ENCODE data around the gene TUBG1.
"Not testable (repeated sequence)": the region's sequence is repeated elsewhere in the genome, so short reads cannot be mapped to it uniquely, and the experiment has no call there.

Gene TUBG1

DNA sequence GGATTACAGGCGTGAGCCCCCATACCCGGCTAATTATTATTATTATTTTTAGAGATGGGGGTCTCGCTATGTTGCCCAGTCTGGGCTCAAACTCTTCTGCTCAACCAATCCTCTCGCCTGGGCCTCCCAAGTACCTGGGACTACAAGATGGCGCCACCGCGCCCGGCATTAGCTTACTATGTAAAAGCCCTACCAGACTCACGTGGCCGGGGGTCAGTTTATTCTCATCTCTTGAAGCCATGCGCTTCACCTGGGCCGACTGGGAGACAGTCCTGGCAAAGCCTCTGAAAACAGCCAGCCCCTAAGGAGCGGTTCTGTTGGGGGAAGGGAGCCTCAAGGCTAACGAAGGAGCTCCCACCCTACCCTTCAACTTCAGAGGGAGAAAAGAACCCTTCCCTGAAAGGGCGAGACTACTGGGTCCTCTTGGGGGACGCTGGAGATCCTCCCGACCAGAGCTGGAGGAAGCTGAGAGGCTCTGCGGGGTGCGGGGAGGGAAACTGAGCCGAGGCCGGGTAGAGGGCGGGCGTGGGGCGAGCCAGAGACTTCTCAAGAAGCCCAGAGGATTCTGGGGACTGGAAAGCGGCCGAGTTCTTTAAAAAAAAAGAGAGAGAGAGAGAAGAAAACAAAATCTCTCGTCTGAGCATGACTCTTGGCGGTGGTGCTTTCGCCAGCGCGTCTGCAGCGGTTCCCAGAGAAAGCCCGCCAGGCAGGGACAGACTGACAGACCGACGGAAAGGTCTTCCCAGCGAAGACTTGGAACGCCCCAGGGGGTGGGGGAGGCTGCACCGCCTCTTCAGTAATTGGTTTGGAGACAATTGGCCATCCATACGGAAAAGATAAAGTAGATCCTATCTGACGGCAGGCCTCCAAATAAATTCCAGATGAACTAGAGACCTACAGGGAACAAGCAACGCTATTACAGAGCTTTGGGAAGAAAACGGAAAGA, 44.0 kb downstream of the TUBG1 start:
- DNase-seq (ENCODE audit: low spot score), result peak; percentile 82
- Histone ChIP-seq H3K27ac (peak overlapping the region; percentile 72 to 75), H3K4me3 (peak overlapping the region; percentile 57)
- TF ChIP-seq, protein P1, sequence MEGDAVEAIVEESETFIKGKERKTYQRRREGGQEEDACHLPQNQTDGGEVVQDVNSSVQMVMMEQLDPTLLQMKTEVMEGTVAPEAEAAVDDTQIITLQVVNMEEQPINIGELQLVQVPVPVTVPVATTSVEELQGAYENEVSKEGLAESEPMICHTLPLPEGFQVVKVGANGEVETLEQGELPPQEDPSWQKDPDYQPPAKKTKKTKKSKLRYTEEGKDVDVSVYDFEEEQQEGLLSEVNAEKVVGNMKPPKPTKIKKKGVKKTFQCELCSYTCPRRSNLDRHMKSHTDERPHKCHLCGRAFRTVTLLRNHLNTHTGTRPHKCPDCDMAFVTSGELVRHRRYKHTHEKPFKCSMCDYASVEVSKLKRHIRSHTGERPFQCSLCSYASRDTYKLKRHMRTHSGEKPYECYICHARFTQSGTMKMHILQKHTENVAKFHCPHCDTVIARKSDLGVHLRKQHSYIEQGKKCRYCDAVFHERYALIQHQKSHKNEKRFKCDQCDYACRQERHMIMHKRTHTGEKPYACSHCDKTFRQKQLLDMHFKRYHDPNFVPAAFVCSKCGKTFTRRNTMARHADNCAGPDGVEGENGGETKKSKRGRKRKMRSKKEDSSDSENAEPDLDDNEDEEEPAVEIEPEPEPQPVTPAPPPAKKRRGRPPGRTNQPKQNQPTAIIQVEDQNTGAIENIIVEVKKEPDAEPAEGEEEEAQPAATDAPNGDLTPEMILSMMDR (IDR thresholded peaks at IDR 0.05), result no peak

DNA sequence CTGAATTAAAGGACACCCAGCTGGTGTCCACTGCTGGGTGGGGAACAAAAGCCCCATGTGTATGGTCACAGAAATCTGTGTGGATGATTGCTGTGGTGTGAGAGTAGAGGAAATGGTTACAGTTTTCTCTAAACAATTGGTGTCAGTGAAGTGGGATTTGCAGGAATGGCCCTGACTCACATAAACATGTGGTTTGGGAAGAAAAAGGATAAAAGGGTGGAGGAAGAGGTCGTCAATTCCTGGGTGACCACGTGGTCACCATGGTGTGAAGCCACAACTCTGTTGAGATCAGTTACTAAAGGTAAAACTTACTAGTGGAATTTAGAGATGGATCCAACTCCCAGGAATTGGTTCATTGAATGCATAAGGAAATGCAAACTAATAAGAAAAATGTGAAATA, 46.0 kb downstream of the TUBG1 start:
- TF ChIP-seq, protein P1 (IDR thresholded peaks at IDR 0.05), result no peak
- DNase-seq (ENCODE audit: low spot score), result no peak
- Histone ChIP-seq H3K27ac (no peak overlapping the region), H3K4me3 (no peak overlapping the region)

DNA sequence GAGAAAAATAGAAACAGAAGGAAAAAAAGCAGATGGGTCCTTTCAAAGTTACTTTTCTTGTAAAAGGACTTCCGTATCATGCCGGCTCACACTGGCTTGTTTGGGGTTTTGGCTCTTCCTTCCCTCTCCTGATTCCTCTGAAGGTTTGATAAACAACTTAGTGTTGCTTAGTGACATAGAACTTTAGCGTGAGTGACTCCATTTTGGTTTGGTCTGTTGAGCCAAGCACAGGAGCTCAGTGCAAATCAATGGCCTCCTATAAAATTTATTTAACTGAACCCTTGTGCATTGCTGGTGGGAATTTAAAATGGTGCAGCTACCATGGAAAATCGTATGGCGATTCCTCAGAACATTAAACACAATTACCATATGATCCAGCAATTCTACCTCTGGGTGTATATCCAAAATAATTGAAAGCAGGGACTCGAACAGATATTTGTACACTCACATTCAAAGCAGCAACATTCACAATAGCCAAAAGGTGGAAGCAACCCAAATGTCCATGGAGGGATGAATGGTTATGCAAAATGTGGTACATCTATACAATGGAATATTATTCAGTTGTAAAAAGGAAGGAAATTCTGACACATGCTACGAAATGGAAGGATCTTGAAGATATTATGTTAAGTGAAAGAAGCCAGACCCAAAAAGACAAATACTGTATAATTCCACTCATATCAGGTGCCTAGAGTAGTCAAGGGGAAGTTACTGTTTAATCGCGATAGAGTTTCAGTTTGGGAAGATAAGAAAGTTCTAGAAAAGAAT, 48.5 kb downstream of the TUBG1 start:
- Histone ChIP-seq H3K27ac (no peak overlapping the region), H3K4me3 (no peak overlapping the region)
- DNase-seq (ENCODE audit: low spot score), result no peak
- TF ChIP-seq, protein P1 (IDR thresholded peaks at IDR 0.05), result no peak

DNA sequence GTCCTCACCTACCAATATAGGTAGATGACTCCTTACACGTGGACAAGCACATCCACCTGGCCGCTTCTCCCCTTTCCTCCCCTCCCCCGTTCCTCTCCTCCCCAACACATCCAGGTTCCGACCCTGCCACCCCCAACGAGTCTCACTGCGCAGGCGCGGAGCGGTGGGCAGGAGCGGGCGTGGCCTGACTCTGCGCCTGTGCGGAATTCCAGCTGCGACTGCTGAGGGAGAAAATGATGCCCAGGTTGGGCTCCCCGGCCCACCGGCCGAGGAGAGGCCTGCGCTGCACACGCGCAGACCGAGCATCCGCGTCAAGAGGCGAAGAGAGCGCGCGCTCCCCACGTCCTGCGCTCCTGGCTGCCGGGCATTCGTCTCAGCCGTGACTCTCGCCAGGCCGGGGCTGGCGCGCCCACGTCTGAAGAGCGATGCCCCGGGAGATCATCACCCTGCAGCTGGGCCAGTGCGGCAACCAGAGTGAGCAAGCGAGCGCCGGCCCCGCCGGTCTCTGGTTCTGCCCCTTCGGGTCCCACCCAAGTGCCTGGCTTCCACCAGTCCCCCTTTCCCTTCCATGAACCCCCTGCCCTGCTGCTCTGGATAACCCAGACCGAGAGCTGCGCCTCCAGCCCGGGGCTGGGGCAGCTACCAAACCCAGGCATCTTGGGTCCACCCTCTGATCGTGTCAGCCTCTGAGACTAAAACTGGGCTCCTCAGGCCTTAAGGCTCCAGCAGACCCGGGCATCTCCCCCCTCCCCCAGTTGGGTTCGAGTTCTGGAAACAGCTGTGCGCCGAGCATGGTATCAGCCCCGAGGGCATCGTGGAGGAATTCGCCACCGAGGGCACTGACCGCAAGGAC, 49.8 kb downstream of the TUBG1 start, which contains the start of gene TUBG2:
TSS of gene TUBG2 (plus strand) at position 206 of the 853 bp plus-strand sequence. CDS start at position 426, 220 bp downstream.
- Histone ChIP-seq H3K4me3 (peak within 1 kb of the TSS; percentile 77), H3K27ac (peak within 1 kb of the TSS; percentile 84)
- DNase-seq (ENCODE audit: low spot score), result peak; percentile 88
- TF ChIP-seq, protein P1 (IDR thresholded peaks at IDR 0.05), result no peak

DNA sequence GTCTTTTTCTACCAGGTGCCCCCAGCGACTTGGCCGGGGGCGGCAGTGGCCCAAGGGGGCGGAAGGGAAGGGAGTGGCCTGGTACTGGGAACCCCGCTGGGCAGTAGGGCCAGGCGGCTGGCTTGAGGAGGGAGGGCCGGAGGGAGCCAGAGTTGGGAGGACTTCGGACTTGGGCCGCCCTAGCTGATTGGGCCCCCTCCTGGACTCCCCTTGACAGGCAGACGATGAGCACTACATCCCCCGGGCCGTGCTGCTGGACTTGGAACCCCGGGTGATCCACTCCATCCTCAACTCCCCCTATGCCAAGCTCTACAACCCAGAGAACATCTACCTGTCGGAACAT, 50.4 kb downstream of the TUBG1 start:
- DNase-seq (ENCODE audit: low spot score), result not testable (repeated sequence)
- H3K4me3 ChIP-seq, result peak overlapping the region; percentile 77
- H3K27ac ChIP-seq, result peak overlapping the region; percentile 84

DNA sequence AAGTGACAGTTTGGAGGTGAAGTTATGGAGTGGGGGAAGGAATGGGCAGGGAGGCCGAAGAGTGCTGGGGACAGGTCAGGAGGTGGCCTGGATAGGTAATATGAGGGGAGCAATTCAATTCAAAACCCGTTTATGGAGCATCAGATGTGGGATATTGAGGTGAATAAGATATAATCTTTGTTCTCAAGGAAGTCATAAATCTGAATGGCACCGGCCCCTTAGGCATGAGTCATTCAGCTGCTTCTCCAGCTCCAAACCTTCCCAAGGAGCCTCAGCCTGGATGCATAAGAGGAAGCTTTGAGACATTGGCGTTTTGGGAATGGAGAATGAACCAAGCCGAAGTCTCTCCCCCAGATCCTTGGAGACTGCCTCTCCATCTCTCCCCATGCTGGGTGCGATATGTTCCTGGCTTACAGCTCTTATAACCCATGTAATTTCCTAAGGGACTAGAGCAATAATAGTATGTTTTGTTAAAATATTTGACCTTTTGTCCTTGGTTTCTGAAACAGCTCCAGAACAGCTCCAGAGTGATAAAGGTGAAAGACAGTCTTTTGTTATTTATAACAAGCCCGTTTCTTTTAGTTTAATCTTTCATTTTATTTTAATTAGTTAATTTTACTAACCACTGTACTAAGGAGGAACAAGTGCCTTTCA, 51.3 kb downstream of the TUBG1 start:
- Histone ChIP-seq H3K27ac (peak overlapping the region; percentile 16 to 67), H3K4me3 (peak overlapping the region; percentile 27)
- DNase-seq (ENCODE audit: low spot score), result no peak
- TF ChIP-seq, protein P1 (IDR thresholded peaks at IDR 0.05), result no peak
